Choroid plexus epithelial cell (primary cell): ENCODE data around the gene LPCAT3.

Source experiments
- DNase-seq: peaks from one replicate; pipeline ENCODE4 v3.0.0-alpha.2; 2010; ENCODE audit warnings: low read depth
- H3K4me3 ChIP-seq: 2 replicates; pipeline ENCODE4 v1.5.1; 2011; ENCODE audit warnings: low read depth, mild to moderate bottlenecking, control low read depth, low read length, moderate library complexity
- CTCF ChIP-seq: conservative IDR thresholded peaks from 2 replicates; pipeline ENCODE4 v1.5.1; 2011; ENCODE audit warnings: low read depth, mild to moderate bottlenecking, control low read depth, inconsistent platforms, low read length, moderate library complexity

Gene LPCAT3

GRCh38 chr12:6998715-6999451 lies 19.4 kb downstream of the LPCAT3 start:
- DNase-seq, result no peak
- no peak for TF ChIP-seq CTCF
- H3K4me3 ChIP-seq, result no peak overlapping the region

- no peak overlapping the region for H3K4me3 ChIP-seq
- DNase-seq, result peak; percentile 60
- TF ChIP-seq CTCF, result no peak
Observed at GRCh38 chr12:6996040-6996441, 22.2 kb downstream of the LPCAT3 start.

GRCh38 chr12:6987956-6988553 lies 30.2 kb downstream of the LPCAT3 start:
- no peak for DNase-seq
- no peak for TF ChIP-seq CTCF
- no peak overlapping the region for H3K4me3 ChIP-seq

GRCh38 chr12:6982532-6982931 lies 35.7 kb downstream of the LPCAT3 start:
- no peak for DNase-seq
- H3K4me3 ChIP-seq, result no peak overlapping the region
- TF ChIP-seq CTCF, result no peak

- no peak overlapping the region for H3K4me3 ChIP-seq
- TF ChIP-seq CTCF, result no peak
- DNase-seq, result no peak
Observed at GRCh38 chr12:6981152-6982052, 36.9 kb downstream of the LPCAT3 start.

GRCh38 chr12:6980740-6981139 lies 37.5 kb downstream of the LPCAT3 start:
- H3K4me3 ChIP-seq, result no peak overlapping the region
- no peak for DNase-seq
- TF ChIP-seq CTCF, result no peak
